ENCODE results near the gene WSB2.

- TF ChIP-seq CTCF (conservative IDR thresholded peaks at IDR 0.05; ENCODE audit: low read depth, low read length) (no peak), EZH2 (IDR thresholded peaks at IDR 0.05; ENCODE audit: low read length, unreplicated experiment) (no peak)
These were observed 44.3 kb downstream of the WSB2 start, which contains the start of gene RFC5 for GRCh38 chr12:118016424-118017264.

Measured in PC-3 (cell line).